ENCODE results near the gene KIRREL3. TPM values are rescaled to one million over a fixed set of nuclear protein-coding genes. Genes with fewer than 3 reads are reported as not detected.

KIRREL3 gene
- total and polyA plus RNA-seq, 2 donors (not counting 3 experiments of a cell fraction or from before 2014, with no cell fraction given): not detected

- dilution Hi-C loops (cut with MboI; ENCODE audit: extremely low pct_ligation_motif_present, low sequenced_read_pairs): no loop called here
- TF ChIP-seq POLR2AphosphoS5 (IDR thresholded peaks at IDR 0.05; ENCODE audit: insufficient read depth, low read depth, low read length) (no peak), EZH2 (IDR thresholded peaks at IDR 0.05; ENCODE audit: borderline replicate concordance, low read depth, low read length, severe bottlenecking) (no peak), POLR2A (IDR thresholded peaks at IDR 0.05; ENCODE audit: low read depth, low read length) (no peak)
- ChIA-PET POLR2A (no interaction called here), CTCF (interaction anchor here (0.6 kb wide), 1 partner anchor 11 kb away, joined by 3 read pairs; no protein-coding TSS in a partner anchor)
- Histone ChIP-seq H3K9ac (replicated peaks; ENCODE audit: extremely low read depth, insufficient read depth, low read length) (no peak overlapping the region), H2AFZ (ENCODE audit: low read depth, low read length) (no peak overlapping the region), H3K9me1 (replicated peaks; ENCODE audit: control insufficient read depth, extremely low read depth, insufficient read depth, low read length) (no peaks in the 10 kb centered on the region), H3K4me3 (replicated peaks in 1 of 3; ENCODE audit: insufficient read depth in 1 of 3, low read depth in 1 of 3, low read length in 3 of 3) (no peak overlapping the region), H3K79me2 (ENCODE audit: control insufficient read depth, insufficient read depth, low read length) (no peaks in the 10 kb centered on the region), H4K20me1 (replicated peaks; ENCODE audit: control insufficient read depth, extremely low read depth, insufficient read depth, low read length) (no peaks in the 10 kb centered on the region), H3K9me3 (replicated peaks; ENCODE audit: control insufficient read depth, insufficient read depth, low read length) (no peaks in the 10 kb centered on the region), H3K36me3 (ENCODE audit: control insufficient read depth in 2 of 2, extremely low read depth in 1 of 2, insufficient read depth in 2 of 2, low read length in 2 of 2) (no peaks in the 10 kb centered on the region), H3K4me2 (ENCODE audit: insufficient read depth, low read length) (no peak overlapping the region), H3K4me1 (ENCODE audit: control insufficient read depth, extremely low read depth, insufficient read depth, low read length) (no peaks in the 10 kb centered on the region), H3K27ac (ENCODE audit: insufficient read depth, low read depth, low read length) (no peak overlapping the region), H3K27me3 (ENCODE audit: control insufficient read depth in 2 of 2, insufficient read depth in 2 of 2, low read length in 2 of 2) (no peaks in the 10 kb centered on the region)
- intact Hi-C loops (cut with micrococcal nuclease): no loop called here
- FAIRE-seq (no peak), DNase-seq (ENCODE audit: low read depth, low spot score) (no peak)
- BruUV-seq (replicated peaks): no TSS peak
Measured at GRCh38 chr11:126498281-126498680, 502.3 kb downstream of the KIRREL3 start.

DNA sequence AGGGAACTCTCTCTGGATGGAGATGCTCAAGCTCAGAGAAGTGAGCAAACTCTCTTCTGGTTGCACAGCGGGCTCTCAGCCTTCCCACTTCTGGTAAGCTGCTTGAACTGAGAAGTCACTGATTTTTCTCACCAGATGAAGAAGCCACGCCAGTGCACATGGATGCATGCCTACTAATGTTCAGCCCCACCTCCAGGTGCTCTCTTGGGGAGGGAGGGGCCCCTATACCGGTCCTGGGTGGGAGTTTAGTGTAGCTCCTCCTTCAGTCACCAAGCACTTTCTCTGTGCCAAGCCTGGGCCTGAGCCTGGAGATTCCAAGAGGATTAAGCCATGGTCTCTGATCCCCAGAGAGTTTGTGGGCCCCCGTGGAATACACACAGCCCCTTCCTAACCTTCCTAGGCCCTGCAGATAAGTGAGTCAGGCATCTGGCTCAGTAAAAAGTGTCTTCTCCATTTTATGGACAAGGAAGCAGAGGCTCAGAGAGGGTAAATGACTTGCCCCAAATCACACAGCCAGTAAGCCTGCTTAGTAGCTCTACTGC, 502.9 kb downstream of the KIRREL3 start:
- H3K4me3 ChIP-seq (replicated peaks in 1 of 3; ENCODE audit: insufficient read depth in 1 of 3, low read depth in 1 of 3, low read length in 3 of 3): no peak overlapping the region
- ChIA-PET POLR2A (no interaction called here), CTCF (interaction anchor here (0.9 kb wide), 2 partner anchors 12 to 17 kb away, joined by 4 to 5 read pairs; no protein-coding TSS in a partner anchor)
- H3K36me3 ChIP-seq (ENCODE audit: control insufficient read depth in 2 of 2, extremely low read depth in 1 of 2, insufficient read depth in 2 of 2, low read length in 2 of 2): no peaks in the 10 kb centered on the region
- dilution Hi-C loops (cut with MboI; ENCODE audit: extremely low pct_ligation_motif_present, low sequenced_read_pairs) (no loop called here), intact Hi-C loops (cut with micrococcal nuclease) (no loop called here)
- no peaks in the 10 kb centered on the region for H3K9me3 ChIP-seq (replicated peaks; ENCODE audit: control insufficient read depth, insufficient read depth, low read length)
- no peak overlapping the region for H2AFZ ChIP-seq (ENCODE audit: low read depth, low read length)
- H3K4me1 ChIP-seq (ENCODE audit: control insufficient read depth, extremely low read depth, insufficient read depth, low read length): no peaks in the 10 kb centered on the region
- TF ChIP-seq MYC (IDR thresholded peaks at IDR 0.05; ENCODE audit: low read depth, low read length): no peak
- no peak for TF ChIP-seq POLR2A (IDR thresholded peaks at IDR 0.05; ENCODE audit: low read depth, low read length)
- no peak for TF ChIP-seq GATA2 (IDR thresholded peaks at IDR 0.05; ENCODE audit: insufficient read depth, insufficient read length, low read depth, low read length)
- no peaks in the 10 kb centered on the region for H3K9me1 ChIP-seq (replicated peaks; ENCODE audit: control insufficient read depth, extremely low read depth, insufficient read depth, low read length)
- H3K4me2 ChIP-seq (ENCODE audit: insufficient read depth, low read length): no peak overlapping the region
- no TSS peak for BruUV-seq (replicated peaks)
- H3K9ac ChIP-seq (replicated peaks; ENCODE audit: extremely low read depth, insufficient read depth, low read length): no peak overlapping the region
- no peaks in the 10 kb centered on the region for H3K79me2 ChIP-seq (ENCODE audit: control insufficient read depth, insufficient read depth, low read length)
- no peak overlapping the region for H3K27ac ChIP-seq (ENCODE audit: insufficient read depth, low read depth, low read length)
- no peak for DNase-seq (ENCODE audit: low read depth, low spot score)
- H4K20me1 ChIP-seq (replicated peaks; ENCODE audit: control insufficient read depth, extremely low read depth, insufficient read depth, low read length): no peaks in the 10 kb centered on the region
- no peak for FAIRE-seq
- no peaks in the 10 kb centered on the region for H3K27me3 ChIP-seq (ENCODE audit: control insufficient read depth in 2 of 2, insufficient read depth in 2 of 2, low read length in 2 of 2)

All from endothelial cell of umbilical vein (primary cell).